Stimulated activated CD4-positive, alpha-beta T cell treated with anti-CD3 and anti-CD28 coated beads, Interleukin-4, amount 100 ng/mL, for 1 hour (primary cell): ENCODE results near the gene INTS7.
"Not testable (repeated sequence)": the region's sequence is repeated elsewhere in the genome, so short reads cannot be mapped to it uniquely, and the experiment has no call there.

Experiments
- DNase-seq: peaks from one replicate; pipeline ENCODE4 v3.0.0-alpha.2; 2020

Gene INTS7

DNA sequence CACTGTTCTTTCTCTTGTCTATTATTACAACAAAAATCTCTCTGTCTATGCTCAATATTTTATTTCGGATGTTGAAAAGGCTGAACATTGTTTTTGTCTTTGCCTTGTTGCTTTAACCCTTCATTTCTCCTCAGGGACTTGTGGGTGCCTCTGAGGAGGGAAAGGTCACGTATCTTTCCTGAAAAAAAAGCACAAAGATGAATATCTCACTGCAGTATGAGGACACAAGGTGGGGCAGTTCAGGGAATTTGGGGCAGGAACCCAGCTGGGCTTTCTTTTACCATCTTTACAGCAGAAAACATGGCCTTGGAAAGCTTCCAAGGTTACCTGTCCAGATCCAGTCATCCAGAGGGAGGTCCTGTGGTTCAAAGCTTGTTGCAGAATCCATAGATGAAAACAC lies 105.7 kb downstream of the INTS7 start:
- no peak for DNase-seq

DNA sequence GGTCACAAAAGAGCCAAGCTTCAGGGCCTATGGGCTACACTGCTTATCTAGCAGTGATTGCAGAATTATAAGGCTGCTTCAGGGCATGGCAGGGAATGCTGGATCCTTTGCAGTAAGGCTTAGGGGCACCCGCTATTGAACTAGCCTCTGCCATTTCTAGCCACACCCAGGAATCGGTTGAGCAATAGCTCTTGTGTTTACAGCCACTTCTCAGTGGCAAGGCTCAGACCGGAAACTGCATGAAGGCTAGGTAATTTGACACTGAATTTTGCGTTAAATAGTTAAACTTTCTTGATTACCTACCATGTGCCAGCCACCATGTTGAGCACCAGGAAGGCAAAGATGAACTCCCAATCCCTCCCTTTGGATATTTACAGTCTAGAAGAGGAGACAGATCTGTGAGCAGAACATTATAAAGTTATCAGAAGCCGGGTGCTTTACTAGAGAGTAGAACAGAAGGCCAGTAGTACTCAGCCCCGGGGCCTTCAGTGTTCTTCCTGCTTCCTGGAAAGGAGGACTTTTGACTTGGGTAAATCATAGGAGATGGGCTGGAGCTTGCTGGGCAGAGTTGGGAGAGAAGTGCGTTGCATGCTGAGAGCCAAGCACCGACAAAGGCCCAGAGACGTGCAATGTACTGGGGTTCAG lies 106.2 kb downstream of the INTS7 start:
- no peak for DNase-seq

DNA sequence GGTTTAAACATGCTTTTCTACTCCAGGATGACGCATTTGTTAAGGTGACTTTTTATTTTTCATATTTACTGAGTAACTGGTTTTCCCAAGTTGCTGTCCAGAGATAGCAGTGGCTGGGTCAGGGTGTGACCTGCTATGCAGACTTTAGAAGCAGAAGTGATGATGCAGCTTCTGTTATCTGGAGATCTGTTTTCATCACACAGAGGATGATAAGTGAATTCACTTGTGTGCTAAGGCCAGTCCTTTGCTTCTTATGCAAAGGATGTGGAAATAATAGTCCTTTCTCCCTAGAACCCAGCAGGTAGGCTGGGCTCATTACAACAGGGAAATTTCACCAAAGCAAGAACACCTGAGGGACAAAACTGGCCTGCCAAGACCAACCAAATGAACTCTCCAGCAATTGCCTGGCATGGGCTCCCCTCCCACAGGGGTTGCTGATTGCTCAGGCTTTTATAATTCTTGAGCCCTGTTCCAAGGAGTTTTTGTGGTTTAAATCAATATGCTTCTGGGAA lies 107.0 kb downstream of the INTS7 start:
- DNase-seq, result no peak

DNA sequence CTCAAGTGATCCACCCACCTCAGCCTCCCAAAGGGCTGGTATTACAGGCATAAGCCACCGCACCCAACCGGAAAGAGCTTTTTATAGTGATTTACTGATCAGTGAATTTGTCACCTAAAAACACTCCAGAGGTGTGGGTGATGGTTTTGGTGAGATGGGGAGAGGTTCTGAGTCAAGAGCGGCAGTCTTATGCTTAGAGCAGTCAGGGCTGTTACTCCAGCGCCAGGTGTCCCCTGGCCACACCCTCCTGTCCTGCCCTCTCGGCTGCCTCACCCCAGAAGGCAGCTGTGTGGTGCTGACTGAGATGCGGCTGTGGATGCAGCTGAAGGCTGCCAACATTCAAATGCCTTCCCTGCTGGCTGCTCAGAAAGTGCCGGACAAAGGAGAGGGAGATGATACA lies 110.3 kb downstream of the INTS7 start:
- no peak for DNase-seq

DNA sequence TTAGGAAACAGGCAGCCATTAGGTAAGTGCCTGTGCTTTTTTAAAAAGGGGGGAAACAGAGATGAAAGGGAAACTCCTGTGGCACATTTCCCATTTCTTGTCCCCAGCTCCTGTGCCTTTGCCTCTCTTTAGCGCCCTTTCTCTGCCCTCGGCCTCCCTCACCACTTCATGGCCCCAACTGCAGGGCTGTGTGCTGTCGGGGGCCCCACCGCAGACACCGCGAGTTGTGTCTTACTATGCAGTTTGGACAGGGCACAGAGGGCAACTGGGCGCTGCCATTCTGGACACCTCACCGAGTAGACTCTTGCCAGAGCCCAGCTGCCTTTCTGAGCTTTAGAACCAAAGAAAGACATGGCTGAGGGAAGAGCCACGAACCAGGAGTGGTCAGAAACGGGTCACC lies 111.1 kb downstream of the INTS7 start:
- no peak for DNase-seq

DNA sequence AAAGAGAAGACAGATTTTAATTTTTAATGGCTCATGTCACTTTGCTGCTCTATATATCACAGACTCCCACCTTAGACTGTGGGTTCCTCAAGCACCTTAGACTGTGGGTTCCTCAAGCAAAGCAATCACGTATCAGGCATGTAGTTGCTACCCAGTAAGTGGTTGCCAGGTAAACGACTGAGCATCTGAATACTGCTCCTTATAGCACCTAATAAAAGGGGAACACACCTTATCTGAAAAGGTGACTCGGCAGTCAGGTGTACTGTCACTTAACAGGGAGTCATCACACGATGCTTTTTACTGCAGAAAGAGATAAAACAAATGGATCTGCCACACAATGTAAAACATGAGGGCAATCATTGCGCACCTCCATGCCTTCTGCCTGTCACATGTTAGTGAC lies 112.3 kb downstream of the INTS7 start:
- no peak for DNase-seq

DNA sequence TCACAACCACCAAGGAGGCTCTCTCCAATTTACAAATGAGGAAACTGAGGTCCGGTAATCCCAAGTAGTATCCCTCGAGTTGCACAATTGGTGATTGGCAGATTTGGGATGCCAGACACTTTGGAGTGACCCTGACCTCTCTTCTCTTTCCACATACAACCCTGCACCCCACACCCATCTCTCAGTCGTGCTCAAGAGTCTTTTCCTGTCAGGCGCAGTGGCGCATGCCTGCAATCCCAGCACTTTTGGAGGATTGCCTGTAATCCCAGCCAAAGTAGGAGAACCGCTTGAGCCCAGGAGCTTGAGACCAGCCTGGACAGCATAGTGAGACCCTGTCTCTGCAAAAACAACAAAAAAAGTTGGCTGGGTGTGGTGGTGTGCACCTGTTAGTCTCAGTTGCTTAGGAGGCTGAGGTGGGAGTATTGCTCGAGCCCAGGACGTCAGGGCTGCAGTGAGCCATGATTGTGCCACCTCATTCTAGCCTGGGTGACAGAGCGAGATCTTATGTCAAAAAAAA lies 113.7 kb downstream of the INTS7 start:
- DNase-seq, result no peak

DNA sequence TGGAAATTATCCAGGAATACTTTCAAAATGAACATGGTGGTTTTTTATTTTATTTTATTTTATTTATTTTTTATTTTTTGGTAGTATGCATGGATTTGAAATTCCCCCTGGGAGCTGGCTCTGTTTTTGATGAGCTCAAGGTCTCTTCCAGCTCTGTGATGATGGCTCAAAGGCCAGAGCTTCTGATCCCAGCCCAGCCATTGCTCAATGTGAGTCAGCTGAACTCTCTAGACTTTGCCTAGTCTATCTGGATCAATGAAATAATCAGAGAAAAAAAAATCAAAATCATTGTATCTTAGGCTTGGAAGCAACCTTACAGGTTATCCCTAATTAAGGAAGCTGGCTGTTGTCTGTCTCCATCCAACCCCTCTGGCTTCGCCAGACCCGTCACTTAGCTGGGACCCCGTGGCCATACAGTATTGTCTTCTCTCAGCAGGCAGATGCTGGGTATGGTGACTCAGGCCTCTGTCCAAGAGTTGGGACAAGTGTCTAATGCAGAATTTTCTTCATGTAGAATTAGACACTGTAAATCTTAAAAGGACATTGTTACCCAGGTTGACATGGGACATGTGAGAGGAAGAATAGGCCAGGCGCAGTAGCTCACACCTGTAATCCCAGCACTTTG lies 114.6 kb downstream of the INTS7 start:
- no peak for DNase-seq

DNA sequence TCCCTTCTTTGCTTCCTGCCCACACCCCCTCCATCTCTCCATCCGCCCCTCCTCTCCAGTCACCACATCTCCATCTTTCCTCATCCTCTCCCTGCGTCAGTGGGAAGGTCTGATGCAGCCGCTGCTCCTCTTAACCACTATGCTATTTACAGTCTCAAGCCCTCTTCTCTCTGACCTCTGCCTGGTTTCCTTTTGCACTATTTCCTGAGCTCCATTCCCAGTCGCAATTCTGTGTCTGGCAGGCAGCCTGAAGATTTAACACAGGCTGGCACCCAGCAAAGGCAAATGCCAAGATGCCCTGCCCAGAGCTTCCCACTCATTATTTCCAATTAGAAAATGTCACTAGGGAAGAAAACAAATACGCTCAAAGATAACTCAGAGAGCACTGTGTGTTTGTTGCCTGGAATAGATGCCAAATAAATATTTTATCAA lies 115.2 kb downstream of the INTS7 start:
- DNase-seq, result no peak

DNA sequence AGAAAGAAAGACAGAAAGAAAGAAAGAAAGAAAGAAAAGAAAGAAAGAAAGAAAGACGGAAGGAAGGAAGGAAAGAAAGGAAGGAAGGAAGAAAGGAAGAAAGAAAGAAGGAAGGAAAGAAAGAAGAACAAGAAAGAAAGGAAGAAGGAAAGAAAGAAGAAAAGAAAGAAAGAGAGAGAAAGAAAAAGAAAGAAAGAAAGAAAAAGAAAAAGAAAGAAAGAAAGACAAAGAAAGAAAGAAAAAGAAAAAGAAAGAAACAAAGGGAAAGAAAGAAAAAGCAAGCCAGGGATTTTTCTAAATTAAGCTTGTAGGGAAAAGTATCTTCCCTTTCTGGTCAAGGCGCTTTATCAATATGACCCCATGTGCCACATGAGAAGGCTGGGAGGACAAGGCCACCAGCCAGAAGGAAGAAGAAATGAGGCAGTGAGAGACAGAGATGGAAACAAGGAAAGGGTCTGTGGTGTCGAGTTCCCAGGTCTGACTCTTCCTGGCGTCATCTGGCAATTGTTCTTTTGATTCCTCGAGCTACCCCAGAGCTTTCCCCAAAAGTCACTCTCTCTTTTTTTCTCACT lies 116.4 kb downstream of the INTS7 start:
- no peak for DNase-seq

DNA sequence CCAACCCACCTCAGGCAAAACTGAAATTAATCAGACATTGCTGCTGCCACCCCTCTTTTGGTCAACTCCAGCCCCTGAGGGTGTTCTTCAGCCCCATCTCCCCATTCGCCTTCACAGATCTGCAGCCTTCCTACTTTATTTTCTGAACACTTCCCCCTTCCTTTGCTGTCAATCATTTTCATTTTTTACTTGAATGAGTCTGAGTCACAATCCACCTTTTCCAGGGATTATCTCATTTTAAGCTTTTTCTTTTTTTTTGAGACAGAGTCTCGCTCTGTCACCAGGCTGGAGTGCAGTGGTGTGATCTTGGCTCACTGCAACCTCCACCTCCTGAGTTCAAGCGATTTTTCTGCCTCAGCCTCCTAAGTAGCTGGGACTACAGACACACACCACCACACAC lies 118.9 kb downstream of the INTS7 start:
- not testable (repeated sequence) for DNase-seq

DNA sequence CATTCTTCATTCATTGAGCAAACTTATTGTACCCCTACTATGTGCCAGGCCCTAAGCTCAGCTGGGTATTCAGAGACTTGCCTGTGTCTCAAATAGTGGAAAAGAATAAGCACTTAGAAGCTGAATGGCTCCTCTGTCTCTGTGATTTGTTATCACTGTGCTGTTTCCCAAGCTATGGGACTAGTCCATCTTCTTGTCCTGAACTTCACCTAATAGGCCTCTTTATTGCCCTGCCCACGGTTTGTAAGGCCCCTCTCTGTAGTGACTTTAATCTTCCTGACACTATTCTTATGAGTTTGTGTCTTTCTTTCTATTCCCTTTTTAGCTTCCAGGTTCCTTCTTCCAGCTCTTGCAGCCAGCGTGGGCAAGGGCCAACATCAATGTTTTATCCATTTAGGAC lies 119.4 kb downstream of the INTS7 start:
- DNase-seq, result no peak

DNA sequence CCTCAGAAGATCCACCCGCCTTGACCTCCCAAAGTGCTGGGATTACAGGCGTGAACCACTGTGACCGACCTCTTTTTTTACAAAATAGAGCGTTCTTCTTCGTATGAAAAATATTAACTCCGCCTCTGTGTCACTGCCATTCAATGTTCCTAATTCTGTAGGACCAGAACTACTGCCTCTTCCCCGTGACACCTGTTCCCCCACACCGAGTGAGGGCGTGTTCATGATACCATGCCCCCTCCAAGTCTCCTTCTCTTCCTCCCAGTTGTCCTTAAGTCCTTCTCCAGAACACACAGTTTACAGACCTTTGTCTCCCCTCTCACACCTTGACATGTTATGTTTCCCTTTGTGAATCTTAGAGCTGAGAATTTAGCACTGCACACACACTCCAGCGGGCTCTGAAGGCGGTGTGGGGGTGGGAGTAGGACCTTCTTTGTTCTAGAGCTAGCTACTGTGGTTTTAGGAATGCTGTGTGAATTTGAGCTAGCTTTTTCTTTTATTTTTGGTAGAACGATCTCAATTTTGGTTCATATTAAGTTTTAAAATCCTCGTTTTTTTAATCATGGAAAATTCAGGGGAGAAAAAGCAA lies 122.4 kb downstream of the INTS7 start:
- DNase-seq, result no peak

DNA sequence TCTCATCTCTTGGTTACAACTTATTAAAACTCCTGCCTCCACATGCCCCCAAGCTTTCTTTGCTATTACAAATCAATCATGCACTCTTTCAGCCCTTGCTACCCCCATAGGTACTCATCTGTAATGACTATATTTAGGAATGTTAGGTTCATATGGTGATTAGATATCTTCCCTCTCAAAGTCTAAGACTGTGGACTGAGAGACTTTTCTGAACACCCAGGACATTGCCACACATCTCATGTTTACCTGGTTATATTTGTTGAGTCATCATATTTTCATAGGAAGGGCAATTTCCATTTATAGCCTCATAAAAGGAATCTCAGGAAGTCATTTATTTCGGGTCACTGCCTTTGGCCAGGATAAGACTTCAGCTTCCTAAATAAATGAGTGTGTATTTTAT lies 123.3 kb downstream of the INTS7 start:
- no peak for DNase-seq

DNA sequence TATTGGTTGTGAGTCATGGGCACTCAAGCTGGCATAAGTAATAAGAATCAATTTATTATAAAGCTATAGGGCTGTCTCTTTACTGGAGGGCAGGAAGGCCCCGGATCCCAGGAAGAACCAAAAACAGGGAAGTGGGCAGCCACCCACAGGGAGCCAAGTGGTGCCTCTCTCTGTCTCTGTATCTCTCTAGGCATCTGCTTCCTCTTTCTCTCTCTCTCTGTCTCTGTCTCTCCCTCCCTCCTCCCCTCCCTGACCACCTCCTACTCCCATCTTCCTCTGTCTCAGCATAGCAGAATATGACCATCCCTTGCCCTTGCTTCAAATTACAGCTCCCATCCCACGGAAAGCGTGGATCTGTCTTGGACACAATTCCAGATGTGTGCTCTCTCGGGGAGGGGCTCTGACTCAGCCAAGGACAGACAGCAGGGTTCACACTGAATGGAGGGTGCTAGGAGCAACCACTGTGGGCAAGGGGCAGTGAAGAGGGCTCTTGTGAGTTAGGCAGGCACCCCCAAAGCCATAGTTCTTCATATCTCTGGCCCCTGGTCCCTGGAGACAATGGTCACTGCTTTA lies 124.4 kb downstream of the INTS7 start:
- DNase-seq, result no peak

DNA sequence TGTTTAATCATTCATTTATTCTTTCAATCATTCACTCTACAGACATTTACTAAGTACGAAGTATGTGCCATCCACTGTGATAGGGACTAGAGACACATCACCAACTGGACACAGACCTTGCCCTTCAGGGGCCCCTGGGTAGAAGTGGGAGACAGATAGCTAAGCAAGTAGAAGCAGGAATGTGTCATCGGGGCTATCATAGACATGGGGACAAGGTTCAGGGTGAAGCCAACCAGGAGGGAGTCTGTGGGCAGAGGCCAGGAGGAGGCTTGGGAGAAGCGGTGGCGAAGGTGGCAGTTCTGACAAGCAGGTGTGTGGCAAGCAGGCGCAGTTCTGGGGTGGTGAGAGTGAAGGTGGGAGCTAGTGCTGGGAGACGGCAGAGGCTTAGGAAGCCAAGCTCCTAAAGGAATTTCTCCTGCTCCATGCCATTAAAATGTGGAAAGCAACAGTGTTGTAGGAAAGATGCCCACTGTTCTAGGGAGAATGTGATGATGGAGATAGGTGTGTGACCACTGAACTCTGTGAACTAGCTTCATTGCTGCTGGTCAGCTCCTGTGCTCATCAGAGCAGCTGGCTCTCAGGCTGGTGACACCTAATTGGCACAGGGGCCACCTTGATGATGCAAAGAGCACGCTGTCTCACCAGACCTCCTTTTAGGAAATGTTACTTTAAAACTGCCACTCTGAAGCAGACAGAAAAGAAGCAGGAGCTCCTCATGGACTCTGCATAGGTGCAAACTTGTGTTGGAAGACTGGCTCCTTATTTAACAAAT lies 125.1 kb downstream of the INTS7 start:
- DNase-seq, result no peak

DNA sequence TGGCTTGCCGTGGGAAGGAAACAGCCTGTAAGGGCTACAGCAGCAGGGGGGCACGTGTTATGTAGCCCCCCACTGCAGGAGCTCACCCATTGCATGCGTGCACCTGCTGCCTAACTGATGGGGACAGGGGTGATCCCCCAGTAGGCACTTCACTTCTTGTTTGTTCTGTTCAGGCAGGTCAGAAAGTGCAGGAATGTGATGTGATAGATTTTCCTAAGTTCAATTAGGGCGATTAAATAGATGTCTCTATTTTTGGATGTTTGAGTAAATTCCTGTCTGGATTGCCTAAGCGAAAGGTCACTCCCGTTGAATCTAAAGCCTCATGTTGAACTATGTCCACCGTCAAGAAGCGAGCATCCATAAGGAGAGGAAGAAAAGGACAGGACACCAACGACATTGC lies 126.0 kb downstream of the INTS7 start:
- no peak for DNase-seq

DNA sequence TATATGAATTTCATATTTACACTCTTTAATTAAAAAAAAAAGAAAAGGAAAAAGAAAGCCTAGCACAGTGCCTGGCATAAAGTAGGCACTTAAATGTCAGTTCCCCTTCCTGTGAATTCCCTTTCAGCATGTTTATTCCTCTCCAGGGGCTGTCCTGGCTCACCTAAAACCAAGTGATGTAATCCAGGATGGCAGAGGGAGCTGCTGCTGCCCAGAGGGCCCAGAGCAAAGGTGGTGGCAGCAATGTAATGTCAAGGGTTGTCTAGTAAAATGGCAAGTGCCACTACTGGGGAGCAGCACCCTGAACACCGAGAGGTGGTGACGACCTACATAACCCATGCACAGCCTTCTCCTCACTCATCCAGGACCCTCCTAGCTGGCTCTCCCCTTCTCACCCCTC lies 126.4 kb downstream of the INTS7 start:
- DNase-seq, result no peak

DNA sequence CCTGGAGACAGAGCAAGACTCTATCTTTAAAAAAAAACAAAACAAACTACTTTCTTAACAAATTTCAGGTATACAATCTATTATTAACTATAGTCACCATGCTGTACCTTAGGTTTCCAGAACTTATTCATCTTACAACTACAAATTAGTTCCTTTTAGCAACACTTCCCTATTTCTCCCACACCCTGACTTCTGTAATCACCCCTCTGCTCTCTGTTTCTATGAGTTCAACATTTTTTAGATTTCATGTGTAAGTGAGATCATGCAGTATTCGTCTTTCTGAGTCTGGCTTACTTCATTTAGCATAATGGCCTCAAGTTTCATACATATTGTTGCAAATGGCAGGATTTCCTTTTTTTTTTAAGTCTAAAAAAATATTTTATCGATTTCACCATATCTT lies 126.9 kb downstream of the INTS7 start:
- DNase-seq, result no peak

DNA sequence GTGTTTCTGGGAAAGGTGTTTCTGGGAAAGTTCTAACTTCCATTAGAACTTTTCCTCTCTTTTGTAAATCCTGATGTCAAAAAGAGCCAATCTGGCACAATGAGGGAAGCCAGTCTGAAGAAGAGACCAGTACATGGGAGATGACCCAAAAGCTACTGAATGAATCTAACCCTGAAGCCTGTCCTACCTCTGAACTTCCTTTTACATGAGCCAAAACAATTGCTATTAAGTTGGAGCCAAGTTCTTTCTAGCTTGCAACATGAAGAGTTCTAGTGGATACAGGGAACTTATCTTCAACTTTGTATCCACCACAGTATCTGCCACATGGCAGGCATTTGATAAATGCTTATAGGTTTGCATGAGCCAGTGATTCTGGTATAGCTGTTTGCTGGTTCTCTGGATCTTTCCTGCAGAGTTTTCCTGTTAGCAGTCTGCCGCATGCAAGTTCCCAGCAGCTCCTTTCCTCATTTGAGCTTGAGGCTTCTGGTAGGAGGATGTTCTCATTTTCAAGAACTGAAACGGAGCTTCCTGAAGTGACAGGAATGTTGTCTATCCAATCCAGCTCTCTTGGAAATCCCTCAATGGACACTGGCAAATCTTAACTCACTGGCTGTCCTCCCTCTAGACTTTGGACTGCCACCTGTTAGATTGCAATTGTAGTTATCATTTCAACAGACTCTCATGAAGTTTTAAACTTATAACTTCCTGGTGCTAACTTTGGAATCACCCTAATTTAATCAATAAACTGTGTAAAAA lies 131.7 kb downstream of the INTS7 start:
- no peak for DNase-seq

DNA sequence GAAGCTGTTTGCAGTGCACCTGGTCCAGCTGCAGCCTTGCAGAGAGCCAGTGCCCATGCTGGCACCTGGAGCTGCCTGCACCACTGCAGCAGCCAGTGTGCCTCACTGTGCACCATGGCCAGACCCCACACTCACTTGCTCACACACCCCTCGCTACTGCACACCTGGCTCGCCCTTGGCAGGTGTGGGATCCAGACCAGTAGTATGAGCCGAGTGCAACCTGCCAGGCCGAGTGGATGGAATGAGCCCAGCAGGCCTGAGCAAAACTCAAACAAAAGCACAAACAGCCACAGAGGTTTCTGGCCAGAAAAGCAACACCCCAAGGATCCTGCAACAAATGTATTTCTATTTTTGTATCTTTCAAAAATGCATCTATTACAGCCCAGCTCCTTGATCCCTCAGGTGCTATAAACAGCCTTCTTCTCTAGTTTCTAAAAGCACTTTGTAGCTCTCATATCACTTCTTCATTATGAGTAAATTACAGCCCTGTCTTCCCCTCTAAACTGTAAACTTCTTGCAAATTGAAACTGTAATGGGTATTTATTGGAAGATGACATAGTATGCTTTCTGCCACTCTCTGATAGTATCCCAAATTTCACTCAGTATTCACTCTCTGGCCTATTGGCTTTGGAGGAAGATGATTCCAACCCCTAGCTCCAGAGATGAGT lies 132.6 kb downstream of the INTS7 start:
- DNase-seq, result no peak
